Mucosa of rectum (tissue), 2 donors: ENCODE results near the gene SCYL1.

Experiments
- H3K27ac ChIP-seq, 2 donors: one replicate each; pipeline ENCODE4 v1.7.0; 2013; ENCODE audit warnings: inconsistent platforms in 2 of 2, low read depth in 2 of 2, low read length in 2 of 2
- H3K27me3 ChIP-seq, 2 donors: one replicate each; pipeline ENCODE4 v1.7.0; 2013; ENCODE audit warnings: low read length in 2 of 2; ENCODE audit not compliant: control insufficient read depth in 2 of 2, insufficient read depth in 2 of 2
- H3K36me3 ChIP-seq, 2 donors: one replicate each; pipeline ENCODE4 v1.7.0; 2013; ENCODE audit warnings: low read length in 2 of 2; ENCODE audit not compliant: control insufficient read depth in 2 of 2, insufficient read depth in 2 of 2
- H3K4me1 ChIP-seq, 2 donors: one replicate each; pipeline ENCODE4 v1.7.0; 2013; ENCODE audit warnings: low read length in 2 of 2, mild to moderate bottlenecking in 1 of 2; ENCODE audit not compliant: control insufficient read depth in 2 of 2, insufficient read depth in 2 of 2
- H3K4me3 ChIP-seq, 2 donors: one replicate each; pipeline ENCODE4 v1.7.0; 2013; ENCODE audit warnings: low read length in 2 of 2
- H3K9ac ChIP-seq, 2 donors: one replicate each; pipeline ENCODE4 v1.7.0; 2013; ENCODE audit warnings: low read length in 2 of 2, low read depth in 1 of 2, mild to moderate bottlenecking in 1 of 2
- H3K9me3 ChIP-seq, 2 donors: one replicate each; pipeline ENCODE4 v1.7.0; 2013; ENCODE audit warnings: low read length in 2 of 2; ENCODE audit not compliant: control insufficient read depth in 2 of 2
- donor health status: healthy.
- donor health status: Normal muscosa, but diverticular disease.

The SCYL1 gene

DNA sequence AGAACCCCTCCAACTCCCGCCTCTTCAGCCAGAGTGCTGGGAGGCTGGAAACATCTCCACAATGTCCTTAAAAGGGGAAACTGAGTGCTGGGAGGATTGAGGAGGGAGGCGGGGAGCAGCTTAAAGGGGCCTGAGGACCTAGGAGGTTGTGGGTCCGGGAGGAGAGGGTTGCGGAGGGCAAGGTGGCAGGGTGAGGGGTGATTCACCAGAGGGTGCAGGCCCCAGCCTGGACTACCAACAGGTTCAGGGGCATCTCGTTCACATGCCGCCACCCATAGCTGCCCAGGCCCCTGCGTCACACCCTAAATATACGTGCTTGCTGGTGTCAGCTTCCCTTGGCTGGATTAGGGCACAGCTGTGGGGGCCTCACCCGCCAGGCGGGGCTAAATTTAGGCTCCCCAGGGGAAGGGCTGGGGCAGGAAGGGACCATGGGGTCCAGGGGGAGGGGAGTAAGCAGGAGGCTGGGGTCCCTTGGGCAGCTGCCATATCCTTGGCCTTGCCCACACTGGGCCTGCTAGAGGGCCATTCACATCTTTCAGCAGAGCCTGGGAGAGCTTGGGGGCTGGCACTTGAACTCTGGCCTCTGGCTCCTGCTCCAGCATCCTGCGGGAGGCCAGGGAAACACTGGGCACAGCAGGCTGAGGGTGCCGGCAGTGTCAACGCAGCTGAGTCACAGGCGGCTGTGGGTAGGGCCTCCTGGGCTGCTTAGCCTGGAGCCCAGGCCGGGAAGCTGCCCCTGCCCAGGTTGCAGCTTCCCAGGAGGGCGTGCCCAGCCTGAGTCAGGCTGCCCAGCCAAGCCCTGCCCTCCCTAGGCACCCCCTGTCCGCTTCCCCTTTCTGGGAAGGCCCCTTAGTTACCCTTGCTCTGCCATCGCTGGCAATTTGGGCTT, 52.2 kb downstream of the SCYL1 start:
- Histone ChIP-seq H3K4me3 (peak overlapping the region; percentile 66 to 79), H3K27me3 (no peaks in the 10 kb centered on the region), H3K9me3 (no peaks in the 10 kb centered on the region), H3K9ac (peak overlapping the region; percentile 85 to 87), H3K36me3 (peaks cover 16 to 26% of the 10 kb centered on the region in 2 donors), H3K27ac (peak overlapping the region; percentile 81 to 90), H3K4me1 (peaks cover 48 to 51% of the 10 kb centered on the region in 2 donors)

DNA sequence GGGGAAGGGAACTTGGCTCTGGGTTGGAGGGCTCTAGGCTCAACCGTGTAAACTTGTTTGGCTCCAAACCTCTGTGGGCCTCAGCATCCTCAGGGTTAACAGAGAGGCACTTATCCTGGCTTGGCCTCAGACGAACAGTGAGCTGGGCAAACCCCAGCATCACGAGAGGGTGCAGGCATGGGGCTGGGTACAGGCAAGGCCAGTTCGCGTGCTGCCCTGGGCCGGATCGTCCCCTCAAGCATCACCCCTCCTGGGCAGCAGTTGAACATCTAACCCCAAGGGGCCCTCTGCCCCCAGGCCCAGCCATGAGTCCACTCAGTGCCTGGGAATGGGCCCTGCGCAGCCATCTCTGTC, 52.9 kb downstream of the SCYL1 start:
- Histone ChIP-seq H3K4me3 (peak overlapping the region; percentile 66 to 79), H3K4me1 (peaks cover 48 to 51% of the 10 kb centered on the region in 2 donors), H3K9ac (peak overlapping the region; percentile 85 to 87), H3K36me3 (peaks cover 16 to 26% of the 10 kb centered on the region in 2 donors), H3K27me3 (no peaks in the 10 kb centered on the region), H3K27ac (peak overlapping the region; percentile 81 to 90), H3K9me3 (no peaks in the 10 kb centered on the region)

DNA sequence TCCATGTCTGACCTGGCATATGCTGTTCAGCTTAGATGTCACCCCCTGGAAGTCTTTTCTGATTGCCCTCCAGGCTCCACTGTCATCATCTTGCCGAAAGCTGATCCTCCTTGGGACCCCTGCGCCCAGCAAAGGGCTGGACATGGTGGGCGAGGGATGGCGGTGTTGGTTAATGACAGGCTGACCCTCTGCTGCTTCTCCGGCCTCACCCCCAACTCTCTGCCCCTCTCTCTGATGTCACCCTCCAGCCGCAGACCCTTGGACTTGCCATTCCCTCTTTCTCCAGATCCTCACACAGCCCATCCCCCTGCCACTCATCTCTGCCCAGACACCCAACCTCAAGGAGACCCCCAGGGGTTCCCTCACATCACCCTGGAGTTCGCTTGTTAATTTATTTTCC, 53.3 kb downstream of the SCYL1 start:
- peaks cover 16 to 26% of the 10 kb centered on the region in 2 donors for H3K36me3 ChIP-seq
- H3K4me3 ChIP-seq = peak overlapping the region; percentile 66 to 79
- no peaks in the 10 kb centered on the region for H3K9me3 ChIP-seq
- H3K27ac ChIP-seq = peak overlapping the region in 1 of 2 donors; percentile 90
- H3K4me1 ChIP-seq = peaks cover 46 to 47% of the 10 kb centered on the region in 2 donors
- no peaks in the 10 kb centered on the region for H3K27me3 ChIP-seq
- peak overlapping the region; percentile 85 to 87 for H3K9ac ChIP-seq

DNA sequence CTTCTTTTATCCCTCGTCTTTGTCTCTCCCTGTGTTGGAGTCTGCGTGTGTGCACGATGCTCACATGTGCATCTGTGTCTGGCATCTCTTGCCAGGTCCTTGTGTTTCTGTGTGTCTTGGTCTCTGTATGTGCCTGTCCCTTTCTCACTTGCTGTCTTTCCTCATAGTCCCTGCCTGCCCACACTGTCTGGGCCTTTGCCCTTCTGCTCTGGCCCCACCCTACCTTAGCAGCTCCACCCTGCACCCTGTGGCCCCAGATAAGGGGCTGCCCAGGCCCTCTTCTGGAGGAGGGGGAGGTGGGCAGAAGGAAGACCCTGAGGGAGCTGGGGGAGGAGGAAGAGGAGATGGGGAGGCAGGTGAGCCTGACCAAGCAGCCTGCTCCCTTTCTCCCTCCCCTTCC, 53.8 kb downstream of the SCYL1 start:
- H3K36me3 ChIP-seq = peaks cover 16 to 26% of the 10 kb centered on the region in 2 donors
- H3K9me3 ChIP-seq = no peaks in the 10 kb centered on the region
- peak overlapping the region in 1 of 2 donors; percentile 27 for H3K27ac ChIP-seq
- H3K4me3 ChIP-seq = no peak overlapping the region
- no peaks in the 10 kb centered on the region for H3K27me3 ChIP-seq
- peak overlapping the region in 1 of 2 donors; percentile 85 for H3K9ac ChIP-seq
- peaks cover 40 to 42% of the 10 kb centered on the region in 2 donors for H3K4me1 ChIP-seq

DNA sequence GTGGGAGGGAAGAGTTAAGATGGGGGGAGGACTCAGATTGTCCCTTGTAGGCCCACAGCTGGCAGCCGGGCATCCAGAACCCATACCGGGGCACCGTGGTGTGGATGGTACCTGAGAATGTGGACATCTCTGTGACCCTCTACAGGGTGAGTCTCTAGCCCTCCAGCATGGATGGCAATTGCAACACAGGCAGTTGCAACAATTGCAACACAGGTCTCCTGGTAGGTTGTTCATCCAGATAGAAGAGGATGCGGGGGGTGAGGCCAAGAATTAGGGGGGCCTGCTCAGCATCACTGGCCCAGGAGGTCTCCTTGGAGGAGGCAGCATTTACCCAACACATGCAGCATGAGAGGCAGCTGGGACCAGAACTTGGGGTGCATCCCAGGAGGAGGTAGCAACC, 54.4 kb downstream of the SCYL1 start:
- Histone ChIP-seq H3K4me1 (peaks cover 37 to 39% of the 10 kb centered on the region in 2 donors), H3K27ac (no peak overlapping the region), H3K36me3 (peaks cover 19 to 26% of the 10 kb centered on the region in 2 donors), H3K4me3 (no peak overlapping the region), H3K27me3 (no peaks in the 10 kb centered on the region), H3K9ac (no peak overlapping the region), H3K9me3 (no peaks in the 10 kb centered on the region)

DNA sequence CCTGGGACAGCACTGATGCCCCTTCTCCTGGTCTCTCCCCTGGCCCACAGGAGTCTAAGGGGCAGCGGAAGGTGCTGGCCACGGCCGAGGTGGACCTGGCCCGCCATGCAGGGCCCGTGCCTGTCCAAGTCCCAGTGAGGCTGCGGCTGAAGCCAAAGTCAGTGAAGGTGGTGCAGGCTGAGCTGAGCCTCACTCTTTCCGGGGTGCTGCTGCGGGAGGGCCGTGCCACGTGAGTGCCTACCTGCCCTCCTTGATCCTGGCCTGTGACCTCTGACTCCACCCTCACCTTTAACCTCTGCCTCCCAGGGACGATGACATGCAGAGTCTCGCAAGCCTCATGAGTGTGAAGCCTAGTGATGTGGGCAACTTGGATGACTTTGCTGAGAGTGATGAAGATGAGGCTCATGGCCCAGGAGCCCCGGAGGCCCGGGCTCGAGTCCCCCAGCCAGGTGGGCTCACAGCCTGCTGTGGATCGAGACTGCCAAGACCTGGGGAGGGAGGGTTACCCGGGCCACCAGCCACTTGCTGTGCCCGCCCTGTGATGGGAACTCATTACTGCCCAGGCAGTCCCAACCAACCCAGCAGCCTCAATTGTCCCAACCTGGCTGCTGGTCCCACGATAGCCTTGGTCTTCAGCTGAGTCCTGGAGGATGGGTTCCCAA, 55.3 kb downstream of the SCYL1 start:
- H3K9ac ChIP-seq = no peak overlapping the region
- H3K36me3 ChIP-seq = peaks cover 19 to 26% of the 10 kb centered on the region in 2 donors
- H3K27ac ChIP-seq = no peak overlapping the region
- no peak overlapping the region for H3K4me3 ChIP-seq
- H3K4me1 ChIP-seq = peaks cover 32 to 33% of the 10 kb centered on the region in 2 donors
- no peaks in the 10 kb centered on the region for H3K27me3 ChIP-seq
- H3K9me3 ChIP-seq = no peaks in the 10 kb centered on the region

DNA sequence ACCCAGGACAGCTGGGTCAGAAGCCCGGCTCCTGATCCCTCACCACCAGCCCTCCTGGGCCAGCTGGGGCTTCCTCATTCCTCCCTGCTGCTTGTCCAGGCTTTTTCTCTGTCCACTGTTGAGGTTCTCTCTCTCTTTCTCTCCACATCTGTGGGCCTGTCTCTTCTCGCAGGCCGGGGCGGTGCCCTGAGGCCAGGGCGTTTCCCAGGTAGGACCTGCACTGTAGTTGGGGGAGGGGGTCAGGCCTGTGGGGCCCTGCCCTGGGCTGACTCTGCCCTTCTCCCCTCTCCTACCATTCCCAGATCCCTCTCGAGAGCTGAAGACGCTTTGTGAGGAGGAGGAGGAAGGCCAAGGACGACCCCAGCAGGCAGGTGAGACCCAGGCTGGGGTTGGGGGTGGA, 55.9 kb downstream of the SCYL1 start:
- Histone ChIP-seq H3K4me3 (no peak overlapping the region), H3K27ac (no peak overlapping the region), H3K27me3 (no peaks in the 10 kb centered on the region), H3K9me3 (no peaks in the 10 kb centered on the region), H3K4me1 (peaks cover 27 to 28% of the 10 kb centered on the region in 2 donors), H3K36me3 (peaks cover 24 to 28% of the 10 kb centered on the region in 2 donors), H3K9ac (no peak overlapping the region)

DNA sequence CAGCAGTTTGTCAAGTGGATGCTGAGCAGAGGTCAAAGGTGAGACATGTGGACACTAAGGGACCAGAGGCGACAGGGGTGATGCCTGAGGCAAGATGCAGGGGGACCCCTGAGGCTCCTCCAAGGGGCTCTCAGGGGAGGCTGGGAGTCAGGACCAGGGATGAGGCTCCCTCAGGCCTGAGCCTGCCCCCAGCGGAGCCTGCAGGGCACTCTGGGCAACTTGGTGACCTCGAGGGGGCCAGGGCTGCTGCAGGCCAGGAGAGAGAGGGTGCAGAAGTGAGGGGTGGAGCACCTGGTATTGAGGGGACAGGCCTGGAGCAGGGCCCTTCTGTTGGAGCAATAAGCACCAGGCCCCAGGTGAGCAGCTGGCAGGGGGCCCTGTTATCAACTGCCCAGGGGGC, 57.0 kb downstream of the SCYL1 start:
- Histone ChIP-seq H3K27ac (no peak overlapping the region), H3K9ac (no peak overlapping the region), H3K27me3 (no peaks in the 10 kb centered on the region), H3K4me3 (no peak overlapping the region), H3K4me1 (peaks cover 20% of the 10 kb centered on the region in 2 donors), H3K36me3 (peaks cover 27 to 33% of the 10 kb centered on the region in 2 donors), H3K9me3 (no peaks in the 10 kb centered on the region)

DNA sequence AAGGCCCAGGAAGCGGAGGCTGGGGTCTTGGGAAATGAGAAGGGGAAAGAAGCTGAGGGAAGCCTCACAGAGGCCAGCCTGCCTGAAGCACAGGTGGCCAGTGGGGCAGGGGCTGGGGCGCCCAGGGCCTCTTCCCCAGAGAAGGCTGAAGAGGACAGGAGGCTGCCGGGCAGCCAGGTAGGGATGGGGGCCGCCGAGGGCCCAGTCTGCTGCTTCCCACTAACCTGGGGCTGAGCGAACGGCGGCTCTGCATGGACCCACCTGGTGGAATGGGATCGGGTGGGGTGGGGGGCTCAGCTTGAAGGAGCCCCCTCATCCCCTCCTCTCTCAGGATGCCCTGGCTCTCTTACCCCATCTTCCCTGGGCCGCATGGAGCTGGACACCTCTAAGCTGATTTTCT, 58.7 kb downstream of the SCYL1 start:
- Histone ChIP-seq H3K36me3 (peaks cover 27 to 33% of the 10 kb centered on the region in 2 donors), H3K9me3 (no peaks in the 10 kb centered on the region), H3K4me3 (no peak overlapping the region), H3K27me3 (no peaks in the 10 kb centered on the region), H3K27ac (no peak overlapping the region), H3K9ac (no peak overlapping the region), H3K4me1 (peaks cover 13 to 14% of the 10 kb centered on the region in 2 donors)

DNA sequence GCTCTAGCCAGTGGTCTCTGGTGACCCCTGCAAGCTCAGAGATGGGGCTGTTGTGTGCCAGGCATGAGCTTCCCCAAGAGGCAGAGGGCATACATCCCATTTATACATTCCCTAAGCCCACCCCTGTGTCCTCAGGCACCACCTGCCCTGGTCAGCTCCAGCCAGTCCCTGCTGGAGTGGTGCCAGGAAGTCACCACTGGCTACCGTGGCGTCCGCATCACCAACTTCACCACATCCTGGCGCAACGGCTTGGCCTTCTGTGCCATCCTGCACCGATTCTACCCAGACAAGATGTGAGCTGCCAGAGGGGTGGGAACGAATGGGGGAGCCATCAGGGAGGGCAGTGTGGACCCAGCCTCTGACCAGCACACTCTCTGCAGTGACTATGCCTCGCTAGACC, 59.2 kb downstream of the SCYL1 start:
- H3K9ac ChIP-seq = no peak overlapping the region
- peaks cover 13% of the 10 kb centered on the region in 2 donors for H3K4me1 ChIP-seq
- peaks cover 27 to 31% of the 10 kb centered on the region in 2 donors for H3K36me3 ChIP-seq
- no peak overlapping the region for H3K4me3 ChIP-seq
- no peaks in the 10 kb centered on the region for H3K27me3 ChIP-seq
- H3K9me3 ChIP-seq = no peaks in the 10 kb centered on the region
- H3K27ac ChIP-seq = no peak overlapping the region
